Measurements from ENCODE around the gene PDSS2. TPM values are rescaled to one million over a fixed set of nuclear protein-coding genes. Genes with fewer than 3 reads are reported as not detected.
"Not testable (repeated sequence)": the region's sequence is repeated elsewhere in the genome, so short reads cannot be mapped to it uniquely, and the experiment has no call there.

PDSS2 gene
- total RNA-seq, 1 donor from 2014 or later = 16.2 TPM

- ATAC-seq = no peak
- H3K9me3 ChIP-seq = no peaks in the 10 kb centered on the region
- intact Hi-C loops (cut with DNase I) = no loop called here
Observed at GRCh38 chr6:107305391-107305790, 154.0 kb downstream of the PDSS2 start.

GRCh38 chr6:107304421-107305025 lies 154.8 kb downstream of the PDSS2 start:
- Histone ChIP-seq H3K4me1 (no peaks in the 10 kb centered on the region), H3K27me3 (no peaks in the 10 kb centered on the region), H3K9me3 (no peaks in the 10 kb centered on the region), H3K4me3 (no peak overlapping the region), H3K27ac (no peak overlapping the region), H3K36me3 (no peaks in the 10 kb centered on the region)
- ATAC-seq = no peak
- no peak for TF ChIP-seq CTCF (IDR thresholded peaks at IDR 0.05)
- intact Hi-C loops (cut with DNase I) = no loop called here
- no peak for DNase-seq

More at GRCh38 chr6:107305391-107305790, 154.0 kb downstream of the PDSS2 start:
- Histone ChIP-seq H3K27ac (no peak overlapping the region), H3K4me1 (no peaks in the 10 kb centered on the region), H3K36me3 (no peaks in the 10 kb centered on the region), H3K4me3 (no peak overlapping the region), H3K27me3 (no peaks in the 10 kb centered on the region)
- no peak for TF ChIP-seq CTCF (IDR thresholded peaks at IDR 0.05)
- DNase-seq = no peak

GRCh38 chr6:107293350-107293749 lies 166.0 kb downstream of the PDSS2 start:
- Histone ChIP-seq H3K9me3 (no peaks in the 10 kb centered on the region), H3K4me1 (no peaks in the 10 kb centered on the region), H3K36me3 (no peaks in the 10 kb centered on the region), H3K4me3 (no peak overlapping the region), H3K27ac (no peak overlapping the region), H3K27me3 (no peaks in the 10 kb centered on the region)
- no peak for TF ChIP-seq CTCF (IDR thresholded peaks at IDR 0.05)
- intact Hi-C loops (cut with DNase I) = no loop called here
- DNase-seq (no peak), ATAC-seq (no peak)

GRCh38 chr6:107292715-107293271 lies 166.6 kb downstream of the PDSS2 start:
- ATAC-seq = no peak
- TF ChIP-seq CTCF (IDR thresholded peaks at IDR 0.05) = no peak
- no peaks in the 10 kb centered on the region for H3K36me3 ChIP-seq
- no peak overlapping the region for H3K4me3 ChIP-seq
- H3K27me3 ChIP-seq = no peaks in the 10 kb centered on the region
- no peak overlapping the region for H3K27ac ChIP-seq
- no peaks in the 10 kb centered on the region for H3K4me1 ChIP-seq
- no peaks in the 10 kb centered on the region for H3K9me3 ChIP-seq
- intact Hi-C loops (cut with DNase I) = no loop called here
- no peak for DNase-seq

GRCh38 chr6:107290491-107290890 lies 168.9 kb downstream of the PDSS2 start:
- no peaks in the 10 kb centered on the region for H3K27me3 ChIP-seq
- no peak for TF ChIP-seq CTCF (IDR thresholded peaks at IDR 0.05)
- no peaks in the 10 kb centered on the region for H3K36me3 ChIP-seq
- intact Hi-C loops (cut with DNase I) = no loop called here
- H3K9me3 ChIP-seq = no peaks in the 10 kb centered on the region
- DNase-seq (no peak), ATAC-seq (no peak)
- H3K27ac ChIP-seq = no peak overlapping the region
- no peak overlapping the region for H3K4me3 ChIP-seq
- H3K4me1 ChIP-seq = no peaks in the 10 kb centered on the region

GRCh38 chr6:107289258-107289657 lies 170.1 kb downstream of the PDSS2 start:
- H3K9me3 ChIP-seq; DNase-seq; H3K27me3 ChIP-seq; H3K36me3 ChIP-seq; H3K27ac ChIP-seq; ATAC-seq; intact Hi-C loops (cut with DNase I); H3K4me1 ChIP-seq; H3K4me3 ChIP-seq: not testable (repeated sequence)

- H3K4me1 ChIP-seq; H3K27me3 ChIP-seq; intact Hi-C loops (cut with DNase I); H3K9me3 ChIP-seq; H3K36me3 ChIP-seq; DNase-seq; H3K27ac ChIP-seq; ATAC-seq; H3K4me3 ChIP-seq: not testable (repeated sequence)
Observed at GRCh38 chr6:107285683-107286082, 173.7 kb downstream of the PDSS2 start.
